Gastrocnemius medialis (tissue), 4 donors: ENCODE measurements around the gene FBXO9.

Experiments
- CTCF ChIP-seq, 5 experiments: fragments of 450-650 bp in 3 of 5; fragments of 200-600 bp in 2 of 5; sonication (generic) in 2 of 5; IDR thresholded peaks in 4 of 5; conservative IDR thresholded peaks in 1 of 5; 1 replicate in 4 of 5; 2 replicates in 1 of 5; pipeline ENCODE4 v1.5.1; 2016 to 2019; ENCODE audit warnings: antibody characterized with exemption in 5 of 5, mild to moderate bottlenecking in 3 of 5, moderate library complexity in 3 of 5
- POLR2A ChIP-seq, 2 donors: fragments of 450-650 bp; IDR thresholded peaks; one replicate each; pipeline ENCODE4 v1.6.1; 2017; ENCODE audit warnings: antibody characterized with exemption in 2 of 2, mild to moderate bottlenecking in 2 of 2, moderate library complexity in 2 of 2

- no peak for TF ChIP-seq CTCF (IDR thresholded peaks at IDR 0.05 in 4 of 5, conservative IDR thresholded peaks at IDR 0.05 in 1 of 5)
- TF ChIP-seq POLR2A (IDR thresholded peaks at IDR 0.05): no peak
Observed at GRCh38 chr6:53070806-53071205, 5.6 kb downstream of the FBXO9 start.
